GM23248 (cell line): Measurements from ENCODE around the gene SCAI.

Experiments used
- EZH2 ChIP-seq: fragments of 200-600 bp; sonication (generic); IDR thresholded peaks from 2 replicates; pipeline ENCODE4 v1.6.1; 2018; ENCODE audit warnings: antibody characterized with exemption, mild to moderate bottlenecking; ENCODE audit not compliant: insufficient read depth, poor library complexity, severe bottlenecking
- EZH2phosphoT487 ChIP-seq: fragments of 200-600 bp; sonication (generic); IDR thresholded peaks from 2 replicates; pipeline ENCODE4 v1.6.1; 2018; ENCODE audit warnings: antibody characterized with exemption, moderate library complexity, mild to moderate bottlenecking, low read depth; ENCODE audit not compliant: insufficient read depth

DNA sequence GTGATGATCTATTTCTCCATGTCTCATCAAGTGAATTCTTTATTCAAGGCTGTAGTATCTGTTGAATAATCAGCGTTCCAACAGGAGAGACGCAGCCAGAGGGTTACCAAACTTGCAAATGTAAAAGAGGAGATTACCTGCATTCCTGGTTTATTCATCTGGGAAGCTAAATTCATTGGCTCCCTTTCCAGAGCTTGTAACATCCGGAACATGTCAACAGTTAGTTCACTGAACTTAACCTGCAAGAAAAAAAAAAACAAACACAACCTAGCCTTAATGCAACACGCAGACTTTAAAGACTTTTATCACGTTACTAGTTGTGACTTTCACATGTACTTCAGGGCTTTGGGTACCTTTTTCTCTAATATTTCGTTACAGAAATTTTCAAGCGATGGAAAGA lies 140.0 kb downstream of the SCAI start:
- no peak for TF ChIP-seq EZH2phosphoT487
- no peak for TF ChIP-seq EZH2
